ENCODE data around the gene PTGES. TPM values are rescaled to one million over a fixed set of nuclear protein-coding genes. Genes with fewer than 3 reads are reported as not detected.

The PTGES gene
- total RNA-seq, 1 experiment from 2014 or later = 2.4 TPM

DNA sequence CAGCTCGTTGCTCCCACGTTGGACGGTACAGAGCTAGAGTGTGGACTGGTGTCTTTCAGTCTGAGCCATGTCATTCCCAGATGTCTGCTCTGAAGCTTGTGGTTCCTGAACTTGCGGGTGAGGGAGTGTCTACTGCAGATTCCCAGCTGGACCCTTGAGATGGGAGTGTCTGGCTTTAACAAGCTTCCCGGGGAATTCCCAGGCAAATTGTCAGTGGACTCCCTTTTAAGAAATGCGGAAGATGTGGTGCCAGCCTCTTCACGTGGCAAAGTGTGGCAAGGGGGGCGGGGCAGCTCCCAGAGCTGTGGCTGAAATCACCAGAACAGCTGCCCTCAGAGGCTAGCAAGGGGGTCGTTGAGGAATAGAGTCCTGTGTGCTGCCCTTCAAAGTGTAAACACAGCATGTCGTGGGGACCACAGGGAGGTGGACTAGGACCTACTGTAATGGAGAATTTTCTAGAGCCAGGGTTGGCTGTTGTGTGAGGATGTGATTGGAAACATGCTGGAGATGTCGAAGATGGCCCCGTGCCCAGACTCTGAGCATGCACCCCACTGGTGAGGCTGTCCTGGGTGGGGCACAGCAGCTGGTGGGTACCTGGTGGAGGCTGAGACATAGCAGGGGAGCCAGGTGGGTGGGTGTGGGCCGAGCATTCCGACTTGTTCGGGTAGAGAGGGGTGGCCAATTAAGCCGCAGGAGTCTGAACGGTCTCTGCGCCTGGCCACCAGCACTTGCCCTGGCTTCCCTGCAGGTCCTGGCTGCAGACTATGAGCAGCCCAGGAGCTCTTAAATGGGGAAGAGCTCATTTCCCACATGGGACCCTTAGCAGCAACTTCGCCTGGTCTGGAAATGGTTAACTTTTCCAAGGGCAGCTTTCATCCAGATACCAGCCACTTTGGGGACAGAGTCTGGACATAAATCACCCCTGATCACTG is 50.0 kb downstream of the PTGES start:
- no peak overlapping the region for H3K27ac ChIP-seq (ENCODE audit: insufficient read length, low read depth, low read length)

More for the DNA sequence above, 50.0 kb downstream of the PTGES start:
- H3K27ac Mint-ChIP-seq = no peak overlapping the region
- TF ChIP-seq, protein P1, sequence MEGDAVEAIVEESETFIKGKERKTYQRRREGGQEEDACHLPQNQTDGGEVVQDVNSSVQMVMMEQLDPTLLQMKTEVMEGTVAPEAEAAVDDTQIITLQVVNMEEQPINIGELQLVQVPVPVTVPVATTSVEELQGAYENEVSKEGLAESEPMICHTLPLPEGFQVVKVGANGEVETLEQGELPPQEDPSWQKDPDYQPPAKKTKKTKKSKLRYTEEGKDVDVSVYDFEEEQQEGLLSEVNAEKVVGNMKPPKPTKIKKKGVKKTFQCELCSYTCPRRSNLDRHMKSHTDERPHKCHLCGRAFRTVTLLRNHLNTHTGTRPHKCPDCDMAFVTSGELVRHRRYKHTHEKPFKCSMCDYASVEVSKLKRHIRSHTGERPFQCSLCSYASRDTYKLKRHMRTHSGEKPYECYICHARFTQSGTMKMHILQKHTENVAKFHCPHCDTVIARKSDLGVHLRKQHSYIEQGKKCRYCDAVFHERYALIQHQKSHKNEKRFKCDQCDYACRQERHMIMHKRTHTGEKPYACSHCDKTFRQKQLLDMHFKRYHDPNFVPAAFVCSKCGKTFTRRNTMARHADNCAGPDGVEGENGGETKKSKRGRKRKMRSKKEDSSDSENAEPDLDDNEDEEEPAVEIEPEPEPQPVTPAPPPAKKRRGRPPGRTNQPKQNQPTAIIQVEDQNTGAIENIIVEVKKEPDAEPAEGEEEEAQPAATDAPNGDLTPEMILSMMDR (conservative IDR thresholded peaks at IDR 0.05) = no peak
- no peak overlapping the region for H2AFZ ChIP-seq (ENCODE audit: low read length)
- no peaks in the 10 kb centered on the region for H3K27me3 ChIP-seq (ENCODE audit: insufficient read depth, low read length)
- H3K9ac ChIP-seq (ENCODE audit: extremely low read depth, insufficient read length, low read length) = no peak overlapping the region
- H4K20me1 ChIP-seq (ENCODE audit: control insufficient read depth, insufficient read depth, insufficient read length) = no peaks in the 10 kb centered on the region
- no peak overlapping the region for H2BK15ac ChIP-seq (ENCODE audit: low read depth, low read length)
- no peaks in the 10 kb centered on the region for H3K4me1 ChIP-seq (ENCODE audit: insufficient read depth, low read length)
- no peak overlapping the region for H2BK5ac ChIP-seq (ENCODE audit: insufficient read length, low read length)
- no peak overlapping the region for H4K5ac ChIP-seq (ENCODE audit: insufficient read length, low read depth, low read length)
- no peak overlapping the region for H2BK12ac ChIP-seq (ENCODE audit: insufficient read length, low read depth, low read length)
- no peaks in the 10 kb centered on the region for H3K79me1 ChIP-seq (ENCODE audit: insufficient read depth, low read depth, low read length, poor library complexity, severe bottlenecking)
- H3K56ac ChIP-seq (ENCODE audit: insufficient read length, low read depth, low read length) = no peak overlapping the region
- H4K8ac ChIP-seq (replicated peaks; ENCODE audit: insufficient read length, low read depth, low read length) = no peak overlapping the region
- peaks cover 21% of the 10 kb centered on the region for H3K27me3 Mint-ChIP-seq (ENCODE audit: low read depth)
- no peak overlapping the region for H3K14ac ChIP-seq (ENCODE audit: insufficient read depth, low read length)
- H2AK5ac ChIP-seq (ENCODE audit: insufficient read length, low read length) = no peak overlapping the region
- no peak overlapping the region for H2BK20ac ChIP-seq (ENCODE audit: low read depth, low read length, poor library complexity, severe bottlenecking)
- H3K4me3 Mint-ChIP-seq = no peak overlapping the region
- no peaks in the 10 kb centered on the region for H3K79me2 ChIP-seq (ENCODE audit: insufficient read depth, low read length)
- H2BK120ac ChIP-seq (ENCODE audit: low read depth, low read length, poor library complexity, severe bottlenecking) = no peak overlapping the region
- no peak overlapping the region for H3K23ac ChIP-seq (ENCODE audit: insufficient read length, low read depth, low read length)
- H3K23me2 ChIP-seq (ENCODE audit: insufficient read length, low read depth, low read length, poor library complexity, severe bottlenecking) = peaks cover 1% of the 10 kb centered on the region
- peaks cover 0 to 11% of the 10 kb centered on the region in 2 experiments; a peak in 2 of 4 replicates for H3K4me1 Mint-ChIP-seq
- H3K36me3 Mint-ChIP-seq (ENCODE audit: insufficient read depth in 1 of 3, low read depth in 3 of 3) = no peaks in the 10 kb centered on the region
- H3K18ac ChIP-seq (ENCODE audit: insufficient read length, low read depth, low read length) = no peak overlapping the region
- DNase-seq = no peak
- no peak overlapping the region for H4K91ac ChIP-seq (ENCODE audit: insufficient read length, low read depth, low read length)
- H3K4ac ChIP-seq (ENCODE audit: low read depth, low read length) = no peak overlapping the region
- no CpG with 5 or more reads among the region's 19 CpGs for WGBS (ENCODE audit: extremely low coverage, insufficient read length, low lambda C conversion rate)
- no peak overlapping the region for H3T11ph ChIP-seq (ENCODE audit: low read length)
- H3K9me3 Mint-ChIP-seq = no peaks in the 10 kb centered on the region; a peak in 1 of 5 replicates
- no peaks in the 10 kb centered on the region for H3K9me3 ChIP-seq (ENCODE audit: control insufficient read depth, low read depth, low read length)
- no peak overlapping the region for H3K4me2 ChIP-seq (ENCODE audit: insufficient read depth, insufficient read length, low read length)

Measured in H9 (cell line).